Suprapubic skin (tissue), 4 donors: ENCODE measurements around the gene AP2B1.

Experiments used
- POLR2A ChIP-seq, 2 donors: fragments of 450-650 bp; IDR thresholded peaks; one replicate each; pipeline ENCODE4 v1.6.1; 2017; ENCODE audit warnings: antibody characterized with exemption in 2 of 2, mild to moderate bottlenecking in 2 of 2, moderate library complexity in 2 of 2
- POLR2AphosphoS5 ChIP-seq, 3 donors: sonication (generic); formaldehyde crosslinking; IDR thresholded peaks; one replicate each; pipeline ENCODE4 v1.6.1; 2017; ENCODE audit warnings: antibody characterized with exemption in 3 of 3
- TF ChIP-seq, protein P1 (sequence below), 2 donors: fragments of 200-600 bp in 1 of 2; fragments of 450-650 bp in 1 of 2; sonication (generic) in 1 of 2; IDR thresholded peaks; one replicate each; pipeline ENCODE4 v1.5.1; 2016 to 2019; ENCODE audit warnings: antibody characterized with exemption in 2 of 2, mild to moderate bottlenecking in 1 of 2, moderate library complexity in 1 of 2

DNA sequence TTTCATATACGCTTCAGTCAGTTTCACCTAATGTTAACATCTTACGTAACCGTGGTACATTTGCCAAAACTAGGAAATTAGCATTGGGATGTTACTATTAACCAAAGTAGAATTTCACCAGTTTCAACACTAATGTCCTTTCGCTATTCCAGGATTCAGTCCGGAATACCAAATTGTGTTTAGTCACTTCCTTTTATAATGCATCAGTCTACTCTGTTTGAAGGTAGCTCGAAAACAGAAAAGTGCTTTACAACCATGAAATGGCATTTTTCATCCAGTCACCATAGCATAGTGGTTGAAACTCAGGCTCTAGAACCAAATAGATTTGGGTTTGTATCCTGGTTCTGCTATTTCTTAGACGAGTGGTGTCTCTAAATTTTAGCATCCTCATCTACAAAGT is 29.4 kb downstream of the AP2B1 start:
- no peak for TF ChIP-seq POLR2A (IDR thresholded peaks at IDR 0.05)
- TF ChIP-seq POLR2AphosphoS5 (IDR thresholded peaks at IDR 0.05), result no peak
- TF ChIP-seq, protein P1, sequence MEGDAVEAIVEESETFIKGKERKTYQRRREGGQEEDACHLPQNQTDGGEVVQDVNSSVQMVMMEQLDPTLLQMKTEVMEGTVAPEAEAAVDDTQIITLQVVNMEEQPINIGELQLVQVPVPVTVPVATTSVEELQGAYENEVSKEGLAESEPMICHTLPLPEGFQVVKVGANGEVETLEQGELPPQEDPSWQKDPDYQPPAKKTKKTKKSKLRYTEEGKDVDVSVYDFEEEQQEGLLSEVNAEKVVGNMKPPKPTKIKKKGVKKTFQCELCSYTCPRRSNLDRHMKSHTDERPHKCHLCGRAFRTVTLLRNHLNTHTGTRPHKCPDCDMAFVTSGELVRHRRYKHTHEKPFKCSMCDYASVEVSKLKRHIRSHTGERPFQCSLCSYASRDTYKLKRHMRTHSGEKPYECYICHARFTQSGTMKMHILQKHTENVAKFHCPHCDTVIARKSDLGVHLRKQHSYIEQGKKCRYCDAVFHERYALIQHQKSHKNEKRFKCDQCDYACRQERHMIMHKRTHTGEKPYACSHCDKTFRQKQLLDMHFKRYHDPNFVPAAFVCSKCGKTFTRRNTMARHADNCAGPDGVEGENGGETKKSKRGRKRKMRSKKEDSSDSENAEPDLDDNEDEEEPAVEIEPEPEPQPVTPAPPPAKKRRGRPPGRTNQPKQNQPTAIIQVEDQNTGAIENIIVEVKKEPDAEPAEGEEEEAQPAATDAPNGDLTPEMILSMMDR (IDR thresholded peaks at IDR 0.05), result no peak
